GM11168 (cell line): ENCODE measurements around the gene KEL.

ENCODE experiments used
- in situ Hi-C: fragments of 300-500 bp; cut with MboI; formaldehyde crosslinking; loops from one replicate; pipeline ENCODE4 v1.12.0; 2022; ENCODE audit warnings: low sequenced_read_pairs; ENCODE audit not compliant: unreplicated experiment

The KEL gene

DNA sequence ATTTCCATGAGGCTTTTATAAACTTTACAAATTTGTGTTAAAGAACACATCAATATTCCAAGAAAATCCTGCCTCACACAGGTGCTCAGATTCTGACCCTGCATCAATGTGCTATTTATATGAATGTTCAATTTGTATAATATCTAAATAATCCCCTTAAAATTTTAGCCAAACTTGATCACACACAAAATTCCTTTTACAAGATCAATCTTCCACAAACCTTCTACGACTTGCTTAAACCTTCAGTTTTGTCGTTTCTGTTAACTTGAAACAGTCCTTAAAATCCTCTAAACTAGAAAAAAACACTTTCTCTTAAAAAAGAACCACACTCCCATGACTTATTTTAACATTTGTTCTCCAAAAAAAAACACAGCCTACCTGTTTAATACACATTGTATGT lies 56.4 kb downstream of the KEL start:
- in situ Hi-C loops = no loop called here

DNA sequence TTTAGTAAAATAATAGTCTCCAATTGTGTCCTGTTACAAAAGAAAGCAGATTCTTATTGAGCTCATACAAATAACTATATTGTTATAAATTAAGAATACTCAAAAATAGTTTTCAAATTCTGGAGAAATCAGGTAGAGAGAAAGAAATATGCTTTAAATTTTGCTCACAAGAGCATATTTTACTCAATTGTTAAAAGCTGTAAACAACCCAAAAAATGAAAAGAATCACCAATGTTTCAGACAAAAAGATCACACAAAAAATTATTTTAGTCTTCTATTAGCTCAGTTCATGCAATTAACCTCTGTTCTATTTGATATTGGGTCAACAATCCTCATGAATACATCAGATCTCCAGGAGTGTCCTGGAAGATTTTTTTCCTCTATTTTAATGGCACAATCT lies 58.0 kb downstream of the KEL start:
- in situ Hi-C loops = no loop called here

- in situ Hi-C loops = no loop called here
Observed at GRCh38 chr7:142901426-142902259, 60.5 kb downstream of the KEL start.

GRCh38 chr7:142899661-142900060 lies 62.5 kb downstream of the KEL start:
- in situ Hi-C loops = no loop called here

DNA sequence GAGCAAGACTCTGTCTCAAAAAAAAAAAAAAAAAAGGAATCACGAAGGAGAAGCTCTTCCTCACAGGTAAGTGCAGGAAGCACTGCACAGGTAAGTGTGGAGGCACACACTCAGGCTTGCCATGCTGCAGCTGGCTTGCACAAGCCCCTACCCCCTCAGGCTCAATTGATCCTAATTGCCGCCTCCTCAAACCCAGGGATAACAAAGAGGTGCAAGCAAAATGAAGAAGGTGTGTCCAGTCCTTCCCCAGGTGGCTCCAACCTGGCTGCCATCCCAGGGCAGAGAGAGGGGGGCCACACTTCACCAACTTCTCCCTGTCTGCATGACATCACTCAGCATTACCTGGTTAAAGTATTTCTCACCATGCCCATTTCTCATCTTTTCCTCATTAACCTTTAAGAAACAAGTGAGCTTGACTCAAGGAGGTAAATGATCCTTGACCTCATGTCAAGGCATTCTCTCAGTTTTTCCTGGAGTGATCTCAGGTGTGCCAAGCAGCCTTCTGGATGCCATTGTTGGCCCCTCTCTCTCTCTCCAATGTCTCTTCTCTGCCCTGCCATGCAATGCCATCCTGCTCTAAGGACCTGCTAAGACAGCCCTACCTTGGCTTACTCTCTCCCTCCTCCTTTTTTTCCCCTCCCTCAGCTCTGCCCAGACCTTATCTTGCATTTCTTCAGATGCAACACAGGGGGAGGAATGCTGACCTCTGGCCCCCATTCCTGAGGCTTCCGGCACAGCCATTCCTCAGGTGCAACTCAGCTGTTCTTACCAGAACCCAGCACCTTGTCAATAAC lies 63.6 kb downstream of the KEL start:
- in situ Hi-C loops = no loop called here

DNA sequence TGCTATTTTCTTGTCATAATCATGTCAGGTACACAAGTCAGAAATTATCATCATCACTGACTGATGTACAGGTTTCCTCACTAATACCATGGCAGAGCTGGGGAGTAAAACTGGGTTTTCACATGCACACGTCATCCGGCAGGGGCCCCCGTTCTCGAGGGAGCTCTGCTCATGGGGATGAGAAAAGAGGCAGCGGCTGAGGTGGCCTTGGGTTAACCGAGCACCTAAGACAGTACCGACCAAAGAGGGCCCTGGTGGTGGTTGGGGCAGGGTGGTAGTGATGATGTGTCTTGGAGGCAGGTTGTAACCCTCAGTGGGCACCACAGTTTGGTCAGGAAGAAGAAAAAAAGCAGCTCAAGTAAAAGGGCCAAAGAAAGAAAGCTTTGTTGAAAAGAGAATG lies 64.5 kb downstream of the KEL start:
- in situ Hi-C loops = no loop called here

DNA sequence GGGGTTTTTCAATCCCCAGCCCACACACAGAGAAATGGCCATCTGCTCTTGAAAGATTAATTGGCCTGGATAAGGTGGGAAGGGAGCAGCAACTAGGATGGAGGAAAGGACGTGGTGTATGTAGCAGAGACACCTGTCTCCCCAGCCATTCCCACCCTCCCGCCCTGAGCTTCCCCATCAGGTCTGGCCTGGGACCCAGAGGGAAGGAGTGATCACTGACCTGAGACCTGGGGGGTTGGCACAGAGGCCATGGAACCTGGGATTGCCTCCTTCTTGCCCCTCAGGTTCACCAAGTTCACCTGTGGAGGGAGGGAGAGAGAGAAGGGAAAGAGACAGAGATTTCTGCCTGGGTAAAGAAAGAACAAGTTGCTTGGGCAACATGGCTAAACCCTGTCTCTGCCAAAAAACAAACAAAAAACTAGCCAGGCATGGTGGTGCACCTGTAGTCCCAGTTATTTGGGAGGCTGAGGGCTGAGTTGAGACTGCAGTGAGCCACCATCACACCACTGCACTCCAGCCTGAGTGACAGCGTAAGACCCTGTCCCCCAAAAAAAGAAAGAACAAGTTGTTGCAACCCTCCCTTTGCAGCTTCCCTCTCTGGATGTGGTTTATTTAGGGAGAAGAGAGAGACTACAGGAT lies 65.3 kb downstream of the KEL start:
- in situ Hi-C loops = no loop called here

GRCh38 chr7:142896151-142896550 lies 66.0 kb downstream of the KEL start:
- in situ Hi-C loops = no loop called here

GRCh38 chr7:142894985-142895593 lies 67.1 kb downstream of the KEL start:
- in situ Hi-C loops = no loop called here

- in situ Hi-C loops = no loop called here
Observed at GRCh38 chr7:142894112-142894984, 67.8 kb downstream of the KEL start.

DNA sequence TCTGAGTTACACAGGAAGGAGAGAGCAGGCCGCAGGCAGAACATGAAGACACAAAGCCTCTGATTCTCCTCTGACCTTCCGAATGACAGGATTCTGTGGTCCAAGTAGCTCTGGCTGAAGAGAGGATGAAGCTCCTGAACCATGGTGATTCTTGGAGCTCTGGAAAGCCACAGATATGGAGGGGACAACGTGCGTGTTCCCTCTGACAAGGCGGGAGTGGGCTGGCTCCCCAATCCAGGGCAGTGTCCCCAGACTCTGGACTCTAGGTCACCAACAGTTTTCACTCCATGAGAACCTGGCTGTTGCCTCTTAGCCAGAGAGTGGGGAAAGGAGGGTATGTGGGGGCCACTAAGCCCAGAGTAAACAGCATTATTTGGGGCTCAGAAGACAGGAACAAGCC lies 69.2 kb downstream of the KEL start:
- in situ Hi-C loops = no loop called here

GRCh38 chr7:142891490-142892082 lies 70.6 kb downstream of the KEL start:
- in situ Hi-C loops = no loop called here
